Body of pancreas (tissue), 4 donors: ENCODE measurements around the gene CAPZB. TPM values are rescaled to one million over a fixed set of nuclear protein-coding genes. Genes with fewer than 3 reads are reported as not detected.

ENCODE experiments used
- ATAC-seq: fragments of 150-250 bp; one replicate; pipeline ENCODE4 v1.9.1; 2016
- DNase-seq, 4 donors: peaks; one replicate each; pipeline ENCODE4 v3.0.0-alpha.2; 2019
- H3K27ac ChIP-seq, 4 donors: fragments of 200-600 bp; sonication (generic); 1 replicate in 3 of 4; 2 replicates in 1 of 4; pipeline versions ENCODE4 v1.5.1 to v1.6.1; 2016 to 2019; ENCODE audit warnings: mild to moderate bottlenecking in 1 of 4, mixed read lengths in 1 of 4, moderate library complexity in 1 of 4
- H3K27me3 ChIP-seq, 2 donors: fragments of 200-600 bp; sonication (generic); one replicate each; pipeline ENCODE4 v1.6.0; 2016; ENCODE audit warnings: mild to moderate bottlenecking in 1 of 2
- H3K36me3 ChIP-seq, 2 donors: fragments of 200-600 bp; sonication (generic); replicated peaks in 1 of 2; 2 replicates each; pipeline ENCODE4 v1.5.1; 2016; ENCODE audit warnings: low read depth in 2 of 2; ENCODE audit not compliant: insufficient read depth in 1 of 2
- H3K4me1 ChIP-seq: fragments of 200-600 bp; sonication (generic); one replicate; pipeline ENCODE4 v1.6.0; 2016
- H3K4me3 ChIP-seq, 2 donors: fragments of 200-600 bp; sonication (generic); 1 replicate in 1 of 2; 2 replicates in 1 of 2; pipeline ENCODE4 v1.5.1; 2016 to 2019
- H3K9me3 ChIP-seq, 3 donors: fragments of 200-600 bp; sonication (generic); 1 replicate in 2 of 3; 2 replicates in 1 of 3; pipeline ENCODE4 v1.5.1; 2016
- CTCF ChIP-seq, 7 experiments: fragments of 450-650 bp in 4 of 7; fragments of 200-600 bp in 3 of 7; sonication (generic) in 3 of 7; IDR thresholded peaks; one replicate each; pipeline ENCODE4 v1.5.1; 2016 to 2019; ENCODE audit warnings: antibody characterized with exemption in 7 of 7
- POLR2A ChIP-seq, 3 donors: fragments of 450-650 bp; IDR thresholded peaks; one replicate each; pipeline ENCODE4 v1.6.1; 2016; ENCODE audit warnings: antibody characterized with exemption in 3 of 3, mild to moderate bottlenecking in 2 of 3
- WGBS, 2 donors: methylation state at CpG; one replicate each; pipeline ENCODE4 v1.1.5; 2017; 5-methylcytosine and 5-hydroxymethylcytosine counted together
- intact Hi-C: fragments of 100-400 bp; cut with DNase I; formaldehyde crosslinking; loops from one replicate; pipeline ENCODE4 v1.15.1; 2023
- total RNA-seq, 2 donors: library from RNA; depleted of rRNA; stranded (reverse); fragments of >200 nt; gene quantifications; one replicate each; pipeline ENCODE4 v1.1.0, GENCODE V29; 2016

The CAPZB gene
- total RNA-seq, 2 donors from 2014 or later = 35.5 to 54.1 TPM

DNA sequence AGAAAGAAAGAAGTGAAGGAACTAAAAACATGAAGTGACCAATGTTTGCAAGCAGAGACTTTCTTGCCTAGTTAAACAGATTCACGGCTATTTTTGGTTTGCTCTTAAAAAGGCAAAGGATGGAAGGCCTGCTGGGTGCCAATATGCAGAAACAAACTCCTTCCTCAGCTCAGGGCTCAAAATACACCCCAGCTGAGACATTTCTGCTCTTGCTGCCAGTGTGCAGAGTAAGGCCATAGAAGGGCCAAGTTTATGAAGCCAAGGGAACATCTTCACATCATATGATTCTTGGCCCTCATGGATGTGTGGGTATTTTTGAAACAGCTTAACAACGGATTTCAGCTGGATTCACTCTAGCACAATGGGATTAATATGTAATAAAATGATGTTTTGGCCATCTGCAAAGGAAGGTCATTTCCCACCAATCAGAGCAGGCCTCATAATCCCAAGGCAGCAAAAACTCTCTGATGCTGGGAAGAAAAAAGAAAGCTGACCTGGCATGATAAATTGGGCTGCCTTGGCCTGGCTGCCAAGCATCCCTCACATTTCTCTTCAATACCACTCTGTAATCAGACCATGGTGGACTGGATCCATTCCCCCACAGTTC, 70.7 kb downstream of the CAPZB start:
- Histone ChIP-seq H3K4me1 (peaks cover 4% of the 10 kb centered on the region), H3K27me3 (no peaks in the 10 kb centered on the region), H3K36me3 (peaks cover 0 to 10% of the 10 kb centered on the region in 2 donors), H3K9me3 (no peaks in the 10 kb centered on the region), H3K4me3 (no peak overlapping the region), H3K27ac (no peak overlapping the region)
- WGBS, 2 donors = 50 to 59% methylated on average over 2 of the region's 2 CpGs
- peak; percentile 40 for ATAC-seq
- intact Hi-C loops = no loop called here
- DNase-seq = no peak
- no peak for TF ChIP-seq CTCF (IDR thresholded peaks at IDR 0.05)
- TF ChIP-seq POLR2A (IDR thresholded peaks at IDR 0.05) = no peak

DNA sequence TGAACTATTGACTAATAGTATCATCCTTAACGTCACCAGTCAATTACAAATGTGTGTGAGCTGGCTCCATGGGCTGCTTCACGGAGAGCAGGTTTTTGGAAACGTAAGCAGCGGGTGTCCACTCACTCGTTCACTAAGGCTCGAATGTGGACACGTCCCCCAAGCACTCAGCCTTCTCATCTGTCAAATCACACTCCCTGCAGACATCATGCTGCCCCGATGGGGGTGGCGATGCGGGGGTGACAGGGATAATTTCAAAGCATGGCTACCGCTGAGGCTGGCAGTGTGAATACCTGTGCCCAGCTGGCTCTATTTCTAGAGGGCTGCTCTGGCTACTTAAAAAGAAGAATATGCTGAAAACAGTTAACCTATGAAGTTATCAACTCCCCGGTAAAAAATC, 71.3 kb downstream of the CAPZB start:
- ATAC-seq (no peak), DNase-seq (no peak)
- no peaks in the 10 kb centered on the region for H3K9me3 ChIP-seq
- 87 to 88% methylated on average over 12 of the region's 12 CpGs for WGBS, 2 donors
- peaks cover 4% of the 10 kb centered on the region for H3K4me1 ChIP-seq
- intact Hi-C loops = no loop called here
- no peak overlapping the region for H3K27ac ChIP-seq
- no peaks in the 10 kb centered on the region for H3K27me3 ChIP-seq
- H3K4me3 ChIP-seq = no peak overlapping the region
- peaks cover 0 to 7% of the 10 kb centered on the region in 2 donors for H3K36me3 ChIP-seq
- TF ChIP-seq CTCF (IDR thresholded peaks at IDR 0.05) = no peak
- no peak for TF ChIP-seq POLR2A (IDR thresholded peaks at IDR 0.05)

- H3K27me3 ChIP-seq = no peaks in the 10 kb centered on the region
- no peaks in the 10 kb centered on the region for H3K36me3 ChIP-seq
- H3K9me3 ChIP-seq = no peaks in the 10 kb centered on the region
- DNase-seq = no peak
- 67 to 81% methylated on average over 8 of the region's 8 CpGs for WGBS, 2 donors
- no peak for ATAC-seq
- intact Hi-C loops = no loop called here
- H3K27ac ChIP-seq = no peak overlapping the region
- H3K4me3 ChIP-seq = no peak overlapping the region
- TF ChIP-seq POLR2A (IDR thresholded peaks at IDR 0.05) (no peak), CTCF (IDR thresholded peaks at IDR 0.05) (no peak)
- H3K4me1 ChIP-seq = peaks cover 4% of the 10 kb centered on the region
Observed at GRCh38 chr1:19412654-19413053, 72.7 kb downstream of the CAPZB start.

DNA sequence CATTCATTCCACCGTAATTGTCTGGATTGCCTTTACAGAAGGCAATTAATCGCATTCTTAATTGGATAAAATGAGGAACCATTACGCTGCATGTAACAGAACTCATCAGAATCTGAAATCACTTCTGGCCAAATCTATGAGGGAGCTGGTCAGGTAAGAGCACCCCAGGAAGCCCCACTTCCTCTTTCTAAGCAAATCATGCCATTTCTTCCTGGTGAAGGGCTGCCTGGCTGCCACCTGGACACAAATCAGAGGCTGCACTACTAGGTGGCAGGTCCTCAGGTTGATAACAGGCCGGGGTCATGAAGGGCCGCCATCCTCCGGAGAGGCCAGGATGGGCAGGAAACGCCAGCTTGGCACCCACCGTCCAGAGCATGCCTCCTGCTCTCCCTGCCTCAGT, 73.7 kb downstream of the CAPZB start:
- no peak for TF ChIP-seq POLR2A (IDR thresholded peaks at IDR 0.05)
- TF ChIP-seq CTCF (IDR thresholded peaks at IDR 0.05) = no peak

GRCh38 chr1:19410393-19410792, 74.9 kb downstream of the CAPZB start:
- intact Hi-C loops = no loop called here
- DNase-seq (no peak), ATAC-seq (no peak)
- 84 to 92% methylated on average over 5 of the region's 5 CpGs for WGBS, 2 donors
- H3K4me3 ChIP-seq = no peak overlapping the region
- H3K4me1 ChIP-seq = peaks cover 4% of the 10 kb centered on the region
- no peak overlapping the region for H3K27ac ChIP-seq
- no peaks in the 10 kb centered on the region for H3K9me3 ChIP-seq
- no peaks in the 10 kb centered on the region for H3K36me3 ChIP-seq
- no peaks in the 10 kb centered on the region for H3K27me3 ChIP-seq
- no peak for TF ChIP-seq CTCF (IDR thresholded peaks at IDR 0.05)
- TF ChIP-seq POLR2A (IDR thresholded peaks at IDR 0.05) = no peak

More for the DNA sequence above, 73.7 kb downstream of the CAPZB start:
- H3K27ac ChIP-seq = no peak overlapping the region
- 77 to 86% methylated on average over 3 to 8 of the region's 8 CpGs for WGBS, 2 donors
- H3K4me1 ChIP-seq = peaks cover 4% of the 10 kb centered on the region
- ATAC-seq (no peak), DNase-seq (no peak)
- no peaks in the 10 kb centered on the region for H3K9me3 ChIP-seq
- H3K27me3 ChIP-seq = no peaks in the 10 kb centered on the region
- H3K4me3 ChIP-seq = no peak overlapping the region
- intact Hi-C loops = no loop called here
- no peaks in the 10 kb centered on the region for H3K36me3 ChIP-seq
